VCaP (cell line): ENCODE measurements around the gene PHACTR1.
"Not testable (repeated sequence)": the region's sequence is repeated elsewhere in the genome, so short reads cannot be mapped to it uniquely, and the experiment has no call there.

Experiments
- H3K27ac ChIP-seq: fragments of 450-650 bp; 2 replicates; pipeline ENCODE4 v1.5.1; 2017
- CTCF ChIP-seq: fragments of 450-650 bp; conservative IDR thresholded peaks from 2 replicates; pipeline ENCODE4 v1.5.1; 2017; ENCODE audit warnings: mild to moderate bottlenecking, moderate library complexity

PHACTR1 gene

DNA sequence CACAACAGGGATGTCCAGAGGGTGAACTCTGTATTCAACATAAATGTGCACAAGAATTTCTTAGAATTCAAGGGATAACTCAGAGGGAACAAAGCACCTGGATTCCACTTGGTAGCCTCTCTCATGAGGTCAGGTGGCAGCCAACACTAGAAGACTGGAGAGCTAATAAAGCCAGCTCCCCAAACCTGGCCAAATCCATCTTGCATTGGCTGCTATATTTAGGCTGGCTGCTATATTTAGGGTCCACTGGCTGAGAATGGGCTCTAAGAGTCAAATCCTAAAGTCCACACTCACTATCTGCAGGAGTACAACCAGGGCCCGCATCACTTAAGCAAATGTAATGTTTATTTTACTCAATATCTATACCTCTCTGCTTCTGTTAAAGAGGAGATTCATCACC, 591.8 kb downstream of the PHACTR1 start:
- no peak for TF ChIP-seq CTCF
- H3K27ac ChIP-seq, result no peak overlapping the region

DNA sequence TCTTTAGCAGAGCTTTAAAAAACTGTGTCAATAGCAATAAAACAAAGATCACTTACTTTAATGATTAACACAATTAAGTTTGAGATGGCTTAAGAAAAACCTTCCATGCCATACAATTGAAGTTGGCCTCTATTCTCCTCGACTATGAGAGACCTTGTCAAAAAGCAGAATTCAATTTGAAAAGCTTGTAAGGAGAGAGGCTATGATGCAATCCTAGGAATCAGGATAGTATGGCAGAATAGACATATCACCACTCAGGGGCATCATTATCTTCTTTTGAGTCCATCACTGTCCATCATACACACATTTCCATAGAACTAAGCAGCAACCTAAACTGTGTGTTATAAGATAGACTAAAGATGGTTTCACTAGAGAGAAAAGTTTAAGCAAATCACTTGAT, 594.6 kb downstream of the PHACTR1 start:
- TF ChIP-seq CTCF, result no peak
- H3K27ac ChIP-seq, result no peak overlapping the region

DNA sequence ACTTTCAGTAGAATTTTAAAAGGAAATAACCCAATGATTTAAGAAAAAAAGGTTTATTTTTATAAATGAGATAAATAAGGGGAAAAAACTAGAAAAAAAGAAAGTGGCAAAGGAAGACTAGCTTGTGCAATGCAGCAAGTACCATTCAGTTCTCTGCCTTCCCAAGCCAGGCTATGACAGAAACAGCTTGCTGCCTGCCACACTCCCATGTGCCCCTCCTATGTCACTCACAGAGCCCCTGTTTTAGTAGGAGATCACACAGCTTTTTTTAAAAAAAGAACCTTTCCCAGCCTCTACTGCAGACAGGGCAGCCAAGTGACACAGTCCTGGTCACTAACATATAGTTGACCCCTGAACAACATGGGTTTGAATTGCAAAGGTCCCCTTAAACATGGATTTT, 598.2 kb downstream of the PHACTR1 start:
- TF ChIP-seq CTCF, result no peak
- no peak overlapping the region for H3K27ac ChIP-seq

- no peak for TF ChIP-seq CTCF
- no peak overlapping the region for H3K27ac ChIP-seq
Measured at GRCh38 chr6:13315896-13316295, 599.3 kb downstream of the PHACTR1 start.

DNA sequence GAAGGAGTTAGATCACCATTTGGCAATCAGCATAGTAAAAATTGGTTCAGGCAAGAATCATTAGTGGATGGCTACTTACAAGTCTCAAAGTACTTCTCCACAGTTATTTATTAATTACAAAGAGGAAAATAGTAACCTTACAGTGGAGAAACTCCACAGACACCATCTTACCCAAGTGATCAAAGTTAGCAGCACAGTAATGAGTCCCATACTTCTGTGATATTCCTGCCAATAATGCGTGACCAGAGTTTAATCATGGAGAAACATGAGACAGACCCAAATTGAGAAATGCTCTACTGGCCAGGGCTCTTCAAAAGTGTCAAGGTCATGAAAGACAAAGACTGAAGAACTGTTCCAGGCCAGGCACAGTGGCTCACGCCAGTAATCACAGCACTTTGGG, 602.3 kb downstream of the PHACTR1 start:
- H3K27ac ChIP-seq, result no peak overlapping the region
- no peak for TF ChIP-seq CTCF

GRCh38 chr6:13319891-13320564, 603.5 kb downstream of the PHACTR1 start:
- no peak overlapping the region for H3K27ac ChIP-seq
- TF ChIP-seq CTCF, result no peak

GRCh38 chr6:13326031-13326586, 609.5 kb downstream of the PHACTR1 start:
- not testable (repeated sequence) for H3K27ac ChIP-seq

DNA sequence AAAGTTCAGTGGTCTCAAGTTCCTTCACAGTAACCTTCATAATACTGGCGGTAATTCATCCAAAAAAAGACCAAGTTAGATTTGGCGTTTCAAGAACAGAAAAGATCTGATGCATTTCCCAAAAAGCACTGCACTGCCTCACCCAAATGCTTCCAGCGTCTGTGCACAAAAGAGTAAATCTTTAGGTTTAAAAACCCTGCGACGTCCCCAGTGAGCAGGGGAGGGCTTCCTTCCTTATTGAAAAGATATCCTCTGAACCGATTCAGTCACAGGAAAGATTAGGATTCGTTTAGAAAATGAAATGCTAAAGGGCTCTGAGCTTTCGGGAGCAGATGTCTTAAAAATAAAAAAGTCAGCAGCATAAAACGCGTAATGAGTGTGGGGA, 611.1 kb downstream of the PHACTR1 start:
- peak overlapping the region; percentile 65 for H3K27ac ChIP-seq
- TF ChIP-seq CTCF, result no peak
